PC-3 (cell line): ENCODE measurements around the gene ABHD6. TPM values are rescaled to one million over a fixed set of nuclear protein-coding genes. Genes with fewer than 3 reads are reported as not detected.
A peak's percentile ranks its signal among the peaks of the same experiment; 100 is the strongest.

Experiments used
- ATAC-seq: fragments of 200-7000 bp; cut with Tn5 transposase; 2 replicates; pipeline ENCODE4 v1.9.1; 2020; ENCODE audit warnings: mild to moderate bottlenecking, moderate library complexity
- BruUV-seq: library from RNA; stranded (reverse); fragments of 400-500 nt; replicated peaks from 2 replicates; lab custom pipeline; 2021; lab: Mats Ljungman, UMichigan
- CTCF ChIA-PET: fragments of 300-600 bp; sonication (Branson Sonifier 250); formaldehyde crosslinking; loops from one replicate; lab custom pipeline; 2022; ENCODE audit warnings: antibody characterized with exemption; lab: Charles Lee
- POLR2A ChIA-PET: fragments of 300-600 bp; sonication (Branson Sonifier 250); formaldehyde crosslinking; loops from one replicate; lab custom pipeline; 2022; ENCODE audit warnings: antibody characterized with exemption; ENCODE audit not compliant: unreplicated experiment; lab: Charles Lee
- DNase-seq: peaks from one replicate; pipeline ENCODE4 v3.0.0-alpha.2; 2015
- H2AFZ ChIP-seq: fragments of 300-600 bp; sonication (generic); 2 replicates; pipeline ENCODE4 v1.6.0; 2016; ENCODE audit warnings: antibody characterized with exemption, low read length
- H3F3A ChIP-seq: fragments of 300-600 bp; sonication (generic); one replicate; pipeline ENCODE4 v1.6.0; 2017; ENCODE audit warnings: antibody characterized with exemption, low read length, control low read depth, mild to moderate bottlenecking; ENCODE audit not compliant: unreplicated experiment
- H3K27ac ChIP-seq: fragments of 300-600 bp; sonication (generic); 2 replicates; pipeline ENCODE4 v1.5.1; 2016; ENCODE audit warnings: mild to moderate bottlenecking, low read length
- H3K27me3 ChIP-seq: fragments of 300-600 bp; sonication (generic); 2 replicates; pipeline ENCODE4 v1.6.1; 2016; ENCODE audit warnings: low read length, mixed read lengths
- H3K36me3 ChIP-seq: fragments of 300-600 bp; sonication (generic); 2 replicates; pipeline ENCODE4 v1.6.1; 2016; ENCODE audit warnings: low read depth, mixed run types, low read length, mixed read lengths
- H3K4me1 ChIP-seq: fragments of 300-600 bp; sonication (generic); 2 replicates; pipeline ENCODE4 v1.5.1; 2016; ENCODE audit warnings: low read length; ENCODE audit not compliant: insufficient read depth
- H3K4me2 ChIP-seq: fragments of 300-600 bp; sonication (generic); 2 replicates; pipeline ENCODE4 v1.6.0; 2016; ENCODE audit warnings: low read length
- H3K4me3 ChIP-seq: fragments of 300-600 bp; sonication (generic); 2 replicates; pipeline ENCODE4 v1.5.1; 2016; ENCODE audit warnings: mild to moderate bottlenecking, low read length, mixed read lengths
- H3K79me2 ChIP-seq: fragments of 300-600 bp; sonication (generic); 2 replicates; pipeline ENCODE4 v1.6.1; 2017; ENCODE audit warnings: low read length, mixed read lengths
- H3K9ac ChIP-seq: fragments of 300-600 bp; sonication (generic); 2 replicates; pipeline ENCODE4 v1.6.0; 2016; ENCODE audit warnings: mild to moderate bottlenecking, low read length
- H3K9me2 ChIP-seq: fragments of 300-600 bp; sonication (generic); replicated peaks from 2 replicates; pipeline ENCODE4 v1.6.1; 2016; ENCODE audit warnings: mixed run types, low read length, mixed read lengths
- H3K9me3 ChIP-seq: fragments of 300-600 bp; sonication (generic); 2 replicates; pipeline ENCODE4 v1.6.1; 2016; ENCODE audit warnings: low read length, mixed read lengths
- H4K20me1 ChIP-seq: fragments of 300-600 bp; sonication (generic); 2 replicates; pipeline ENCODE4 v1.6.1; 2016; ENCODE audit warnings: low read length, mixed read lengths
- EZH2 ChIP-seq: fragments of 300-600 bp; sonication (generic); IDR thresholded peaks from one replicate; pipeline ENCODE4 v1.6.1; 2017; ENCODE audit warnings: antibody characterized with exemption, mild to moderate bottlenecking, low read length; ENCODE audit not compliant: unreplicated experiment
- EZH2phosphoT487 ChIP-seq: fragments of 300-600 bp; sonication (generic); IDR thresholded peaks from 2 replicates; pipeline ENCODE4 v1.6.1; 2018; ENCODE audit warnings: mild to moderate bottlenecking, antibody characterized with exemption, low read length, borderline replicate concordance
- intact Hi-C: fragments of 100-400 bp; cut with micrococcal nuclease; formaldehyde crosslinking; loops from 2 replicates; pipeline ENCODE4 v1.9.0; 2023
- total RNA-seq: library from RNA; depleted of rRNA; stranded (reverse); fragments of >200 nt; gene quantifications from 2 replicates; pipeline ENCODE4 v1.2.3, GENCODE V29; 2014
- TF ChIP-seq, protein P1 (sequence below): fragments of 300-600 bp; sonication (generic); conservative IDR thresholded peaks from 2 replicates; pipeline ENCODE4 v1.5.1; 2017; ENCODE audit warnings: antibody characterized with exemption, low read depth, mild to moderate bottlenecking, low read length

The ABHD6 gene
- total RNA-seq, 1 experiment from 2014 or later = 13.4 TPM

DNA sequence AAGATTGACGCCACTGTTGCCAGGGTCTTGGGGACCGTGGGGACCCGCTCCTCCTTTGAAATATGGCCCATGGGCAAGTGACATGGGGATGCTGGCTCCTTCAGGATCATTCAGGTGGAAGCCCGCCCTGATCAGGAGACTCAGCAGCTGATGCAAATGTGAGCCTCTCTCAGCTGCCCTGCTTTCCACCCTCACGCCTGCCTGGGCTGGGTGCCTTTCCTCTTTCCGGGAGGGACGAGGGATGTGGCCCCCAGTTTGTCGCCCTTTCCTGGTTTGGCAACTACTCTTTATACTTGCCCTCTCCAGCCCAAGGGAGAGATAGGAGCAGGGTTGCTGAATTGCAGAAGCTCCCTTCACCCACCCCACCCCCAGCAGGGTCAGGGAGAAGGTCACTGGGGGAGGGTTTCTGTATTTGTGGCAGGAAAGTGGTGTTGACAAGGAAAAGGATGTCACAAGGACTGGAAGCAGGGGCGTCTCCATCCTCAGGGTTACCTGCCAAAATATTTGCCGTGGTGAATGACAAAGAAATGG, 48.6 kb upstream of the ABHD6 start:
- ChIA-PET CTCF (interaction anchor here (0.5 to 4.8 kb wide), 5 partner anchors 19 to 132 kb away, joined by 4 to 59 read pairs (median 35); partner anchors contain the start of genes HTD2 and RPP14), POLR2A (no interaction called here)
- H3K4me1 ChIP-seq = peaks cover 21% of the 10 kb centered on the region
- H3K4me3 ChIP-seq = no peak overlapping the region
- BruUV-seq = no TSS peak
- intact Hi-C loops = loop anchor here (5.0 to 10.0 kb wide), 2 partner anchors 48 to 226 kb away; partner anchors contain the start of gene ABHD6
- TF ChIP-seq, protein P1, sequence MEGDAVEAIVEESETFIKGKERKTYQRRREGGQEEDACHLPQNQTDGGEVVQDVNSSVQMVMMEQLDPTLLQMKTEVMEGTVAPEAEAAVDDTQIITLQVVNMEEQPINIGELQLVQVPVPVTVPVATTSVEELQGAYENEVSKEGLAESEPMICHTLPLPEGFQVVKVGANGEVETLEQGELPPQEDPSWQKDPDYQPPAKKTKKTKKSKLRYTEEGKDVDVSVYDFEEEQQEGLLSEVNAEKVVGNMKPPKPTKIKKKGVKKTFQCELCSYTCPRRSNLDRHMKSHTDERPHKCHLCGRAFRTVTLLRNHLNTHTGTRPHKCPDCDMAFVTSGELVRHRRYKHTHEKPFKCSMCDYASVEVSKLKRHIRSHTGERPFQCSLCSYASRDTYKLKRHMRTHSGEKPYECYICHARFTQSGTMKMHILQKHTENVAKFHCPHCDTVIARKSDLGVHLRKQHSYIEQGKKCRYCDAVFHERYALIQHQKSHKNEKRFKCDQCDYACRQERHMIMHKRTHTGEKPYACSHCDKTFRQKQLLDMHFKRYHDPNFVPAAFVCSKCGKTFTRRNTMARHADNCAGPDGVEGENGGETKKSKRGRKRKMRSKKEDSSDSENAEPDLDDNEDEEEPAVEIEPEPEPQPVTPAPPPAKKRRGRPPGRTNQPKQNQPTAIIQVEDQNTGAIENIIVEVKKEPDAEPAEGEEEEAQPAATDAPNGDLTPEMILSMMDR = no peak
- TF ChIP-seq EZH2phosphoT487 = no peak
- no peak for TF ChIP-seq EZH2
- no peaks in the 10 kb centered on the region for H3K9me3 ChIP-seq
- ATAC-seq (peak; percentile 21), DNase-seq (peak; percentile 75)
- no peaks in the 10 kb centered on the region for H3F3A ChIP-seq
- H3K27me3 ChIP-seq = no peaks in the 10 kb centered on the region
- no peaks in the 10 kb centered on the region for H3K79me2 ChIP-seq
- H3K9ac ChIP-seq = peak overlapping the region; percentile 46; the same call in 1 of the 2 replicates
- no peaks in the 10 kb centered on the region for H3K9me2 ChIP-seq
- peak overlapping the region; percentile 77 for H3K27ac ChIP-seq
- H2AFZ ChIP-seq = no peak overlapping the region
- H3K36me3 ChIP-seq = no peaks in the 10 kb centered on the region
- peak overlapping the region; percentile 63 for H3K4me2 ChIP-seq
- no peaks in the 10 kb centered on the region for H4K20me1 ChIP-seq

- no peak overlapping the region for H3K4me2 ChIP-seq
- TF ChIP-seq, protein P1 = no peak
- no peak for TF ChIP-seq EZH2phosphoT487
- TF ChIP-seq EZH2 = no peak
- no TSS peak for BruUV-seq
- H3K4me1 ChIP-seq = peaks cover 21% of the 10 kb centered on the region
- no peaks in the 10 kb centered on the region for H3F3A ChIP-seq
- ChIA-PET CTCF (interaction anchor here (0.7 to 4.8 kb wide), 4 partner anchors 19 to 117 kb away, joined by 4 to 59 read pairs (median 38); partner anchors contain the start of genes HTD2 and RPP14), POLR2A (interaction anchor here (0.6 kb wide), 1 partner anchor 8 kb away, joined by 3 read pairs; no protein-coding TSS in a partner anchor)
- intact Hi-C loops = loop anchor here (5.0 to 10.0 kb wide), 2 partner anchors 48 to 225 kb away; partner anchors contain the start of gene ABHD6
- no peak overlapping the region for H3K9ac ChIP-seq
- no peaks in the 10 kb centered on the region for H3K9me3 ChIP-seq
- H3K36me3 ChIP-seq = no peaks in the 10 kb centered on the region
- H3K27me3 ChIP-seq = no peaks in the 10 kb centered on the region
- no peaks in the 10 kb centered on the region for H4K20me1 ChIP-seq
- no peak overlapping the region for H3K4me3 ChIP-seq
- ATAC-seq (no peak), DNase-seq (no peak)
- H3K27ac ChIP-seq = peak overlapping the region; percentile 77
- H3K9me2 ChIP-seq = no peaks in the 10 kb centered on the region
- no peak overlapping the region for H2AFZ ChIP-seq
- no peaks in the 10 kb centered on the region for H3K79me2 ChIP-seq
Measured at GRCh38 chr3:58189691-58190090, 47.9 kb upstream of the ABHD6 start.

- no peaks in the 10 kb centered on the region for H3K79me2 ChIP-seq
- H3K4me1 ChIP-seq = peaks cover 21% of the 10 kb centered on the region
- H3K36me3 ChIP-seq = no peaks in the 10 kb centered on the region
- no peak overlapping the region for H3K27ac ChIP-seq
- TF ChIP-seq EZH2 = no peak
- TF ChIP-seq, protein P1 = no peak
- no peak for TF ChIP-seq EZH2phosphoT487
- DNase-seq (no peak), ATAC-seq (no peak)
- no peak overlapping the region for H3K4me3 ChIP-seq
- H3K9me2 ChIP-seq = no peaks in the 10 kb centered on the region
- H2AFZ ChIP-seq = no peak overlapping the region
- no TSS peak for BruUV-seq
- POLR2A ChIA-PET = interaction anchor here (0.6 kb wide), 1 partner anchor 8 kb away, joined by 3 read pairs; no protein-coding TSS in a partner anchor
- H3K4me2 ChIP-seq = no peak overlapping the region
- H3K9me3 ChIP-seq = no peaks in the 10 kb centered on the region
- intact Hi-C loops = no loop called here
- H3F3A ChIP-seq = no peaks in the 10 kb centered on the region
- no peak overlapping the region for H3K9ac ChIP-seq
- H3K27me3 ChIP-seq = no peaks in the 10 kb centered on the region
- no peaks in the 10 kb centered on the region for H4K20me1 ChIP-seq
- CTCF ChIA-PET = interaction anchor here (3.0 to 4.8 kb wide), 2 partner anchors 27 to 116 kb away, joined by 35 to 59 read pairs; partner anchors contain the start of genes HTD2 and RPP14
Measured at GRCh38 chr3:58190291-58190690, 47.3 kb upstream of the ABHD6 start.
